NT2/D1 (cell line): Measurements from ENCODE around the gene ATE1.
"Not testable (repeated sequence)": the region's sequence is repeated elsewhere in the genome, so short reads cannot be mapped to it uniquely, and the experiment has no call there.

Experiments used
- DNase-seq: peaks from one replicate; pipeline ENCODE4 v3.0.0-alpha.2; 2011; ENCODE audit warnings: low read depth, low spot score
- H3K27me3 ChIP-seq: 2 replicates; pipeline ENCODE4 v1.6.0; 2011; ENCODE audit warnings: mild to moderate bottlenecking; ENCODE audit not compliant: insufficient read length, insufficient read depth
- H3K36me3 ChIP-seq: 2 replicates; pipeline ENCODE4 v1.6.1; 2011; ENCODE audit warnings: mild to moderate bottlenecking, low read length, mixed read lengths; ENCODE audit not compliant: insufficient read depth, insufficient read length
- H3K4me1 ChIP-seq: 2 replicates; pipeline ENCODE4 v1.5.1; 2011; ENCODE audit not compliant: insufficient read depth, insufficient read length
- H3K4me3 ChIP-seq: 2 replicates; pipeline ENCODE4 v1.5.1; 2011; ENCODE audit warnings: low read depth; ENCODE audit not compliant: insufficient read length
- H3K9ac ChIP-seq: 2 replicates; pipeline ENCODE4 v1.6.0; 2011; ENCODE audit warnings: low read depth; ENCODE audit not compliant: insufficient read length
- H3K9me3 ChIP-seq: 2 replicates; pipeline ENCODE4 v1.5.1; 2011; ENCODE audit warnings: mild to moderate bottlenecking, low read length; ENCODE audit not compliant: insufficient read depth
- SUZ12 ChIP-seq: IDR thresholded peaks from 2 replicates; pipeline ENCODE4 v1.6.1; 2011; ENCODE audit not compliant: insufficient read length, insufficient read depth; ENCODE audit errors: extremely low read depth
- YY1 ChIP-seq: IDR thresholded peaks from 2 replicates; pipeline ENCODE4 v1.6.1; 2011; ENCODE audit not compliant: insufficient read length, insufficient read depth
- ZNF274 ChIP-seq: IDR thresholded peaks from 2 replicates; pipeline ENCODE4 v1.6.1; 2011; ENCODE audit warnings: mild to moderate bottlenecking, low read depth, low read length

The ATE1 gene

DNA sequence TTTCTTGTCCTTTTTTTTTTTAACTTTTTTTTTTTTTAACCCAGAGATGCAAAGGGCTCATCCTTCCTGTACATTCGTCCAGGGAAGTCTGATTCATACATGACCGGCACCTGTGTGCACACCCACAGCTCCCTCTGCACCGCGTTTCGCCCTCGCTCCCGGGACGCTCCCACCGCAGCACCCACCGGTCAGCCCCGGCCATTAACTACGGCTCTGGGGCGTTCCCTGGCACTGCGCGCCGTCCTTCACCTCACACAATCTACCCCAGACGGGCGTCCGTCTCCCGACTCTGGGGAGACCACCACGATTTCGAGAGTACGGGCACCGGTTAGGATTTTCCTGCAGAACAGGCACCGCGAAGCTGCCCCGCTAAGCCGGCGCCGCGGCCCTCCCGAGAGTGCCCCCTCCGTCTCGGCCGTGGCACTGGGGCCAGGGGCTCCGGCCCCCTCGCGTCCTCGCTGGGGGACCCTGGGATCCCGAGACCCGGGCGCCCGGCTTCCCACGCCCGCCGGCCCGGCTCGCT lies 452 bp downstream of the ATE1 start:
- Histone ChIP-seq H3K9me3 (no peaks in the 10 kb centered on the region), H3K36me3 (peaks cover 9% of the 10 kb centered on the region), H3K9ac (peak overlapping the region; percentile 94), H3K4me1 (no peaks in the 10 kb centered on the region), H3K27me3 (no peaks in the 10 kb centered on the region), H3K4me3 (peak overlapping the region; percentile 82)
- TF ChIP-seq ZNF274: no peak
- no peak for TF ChIP-seq YY1
- no peak for TF ChIP-seq SUZ12
- DNase-seq: no peak

GRCh38 chr10:121926671-121927317 lies 1.0 kb downstream of the ATE1 start:
- TF ChIP-seq YY1: no peak
- TF ChIP-seq SUZ12: no peak
- TF ChIP-seq ZNF274: no peak

GRCh38 chr10:121926157-121926556 lies 1.7 kb downstream of the ATE1 start:
- Histone ChIP-seq H3K4me1 (no peaks in the 10 kb centered on the region), H3K9ac (no peak overlapping the region), H3K9me3 (no peaks in the 10 kb centered on the region), H3K27me3 (no peaks in the 10 kb centered on the region), H3K36me3 (peaks cover 16% of the 10 kb centered on the region), H3K4me3 (no peak overlapping the region)
- no peak for TF ChIP-seq ZNF274
- DNase-seq: no peak

More at GRCh38 chr10:121926671-121927317, 1.0 kb downstream of the ATE1 start:
- Histone ChIP-seq H3K27me3 (no peaks in the 10 kb centered on the region), H3K4me1 (no peaks in the 10 kb centered on the region), H3K4me3 (peak overlapping the region; percentile 82), H3K36me3 (peaks cover 14% of the 10 kb centered on the region), H3K9ac (peak overlapping the region; percentile 94), H3K9me3 (no peaks in the 10 kb centered on the region)
- DNase-seq: no peak

GRCh38 chr10:121921238-121921931 lies 6.4 kb downstream of the ATE1 start:
- Histone ChIP-seq H3K27me3 (no peaks in the 10 kb centered on the region), H3K9ac (no peak overlapping the region), H3K36me3 (peaks cover 20% of the 10 kb centered on the region), H3K9me3 (no peaks in the 10 kb centered on the region; the same call in 1 of the 2 replicates), H3K4me3 (no peak overlapping the region), H3K4me1 (no peaks in the 10 kb centered on the region)
- no peak for TF ChIP-seq SUZ12
- no peak for TF ChIP-seq ZNF274
- TF ChIP-seq YY1: no peak
- no peak for DNase-seq

DNA sequence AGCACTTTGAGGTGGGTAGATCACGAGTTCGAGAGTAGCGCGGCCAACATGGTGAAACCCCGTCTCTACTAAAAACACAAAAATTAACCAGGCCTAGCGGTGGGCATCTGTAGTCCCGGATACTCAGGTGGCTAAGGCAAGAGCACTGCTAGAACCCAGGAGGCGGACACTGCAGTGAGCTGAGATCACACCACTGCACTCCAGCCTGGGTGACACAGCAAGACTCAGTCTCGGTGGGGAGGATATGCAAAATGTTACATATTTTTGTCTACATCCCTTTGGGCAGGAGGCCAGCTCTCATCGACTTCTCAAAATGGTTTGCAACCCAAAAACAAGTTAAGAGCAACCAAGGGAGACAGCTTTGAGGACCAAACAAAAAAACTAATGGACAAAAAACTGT lies 8.2 kb downstream of the ATE1 start:
- DNase-seq: no peak
- no peaks in the 10 kb centered on the region for H3K4me1 ChIP-seq
- H3K27me3 ChIP-seq: no peaks in the 10 kb centered on the region
- TF ChIP-seq YY1: no peak
- no peak overlapping the region for H3K9ac ChIP-seq
- no peak overlapping the region for H3K4me3 ChIP-seq
- peaks cover 20% of the 10 kb centered on the region for H3K36me3 ChIP-seq
- no peaks in the 10 kb centered on the region; the same call in 1 of the 2 replicates for H3K9me3 ChIP-seq

GRCh38 chr10:121918800-121919199 lies 9.0 kb downstream of the ATE1 start:
- H3K9ac ChIP-seq, H3K27me3 ChIP-seq, H3K4me1 ChIP-seq, H3K9me3 ChIP-seq, H3K4me3 ChIP-seq, DNase-seq: not testable (repeated sequence)
- H3K36me3 ChIP-seq: peaks cover 23% of the 10 kb centered on the region

- Histone ChIP-seq H3K9me3 (no peaks in the 10 kb centered on the region; the same call in 1 of the 2 replicates), H3K4me3 (no peak overlapping the region), H3K36me3 (peaks cover 19% of the 10 kb centered on the region), H3K27me3 (no peaks in the 10 kb centered on the region), H3K4me1 (no peaks in the 10 kb centered on the region), H3K9ac (no peak overlapping the region)
- TF ChIP-seq ZNF274 (no peak), SUZ12 (no peak), YY1 (no peak)
- no peak for DNase-seq
These were observed 13.2 kb downstream of the ATE1 start for GRCh38 chr10:121914661-121915060.

- no peak for TF ChIP-seq SUZ12
- no peak for TF ChIP-seq ZNF274
- TF ChIP-seq YY1: no peak
- no peaks in the 10 kb centered on the region for H3K9me3 ChIP-seq
- H3K4me1 ChIP-seq: no peaks in the 10 kb centered on the region
- H3K9ac ChIP-seq: no peak overlapping the region
- no peaks in the 10 kb centered on the region for H3K27me3 ChIP-seq
- H3K36me3 ChIP-seq: peaks cover 25% of the 10 kb centered on the region
- DNase-seq: no peak
- no peak overlapping the region for H3K4me3 ChIP-seq
These were observed 16.5 kb downstream of the ATE1 start for GRCh38 chr10:121911421-121911697.
